H9 (cell line): Measurements from ENCODE around the gene NCKAP5. TPM values are rescaled to one million over a fixed set of nuclear protein-coding genes. Genes with fewer than 3 reads are reported as not detected.

Experiments
- DNase-seq: peaks from one replicate; pipeline ENCODE4 v3.0.0-alpha.2; 2017
- H2AFZ ChIP-seq: one replicate; pipeline ENCODE4 v1.6.1; 2013; ENCODE audit warnings: mild to moderate bottlenecking, low read length, control low read depth, moderate library complexity
- H2AK5ac ChIP-seq: 2 replicates; pipeline ENCODE4 v1.6.1; 2013; ENCODE audit warnings: low read length, control low read depth, mixed read lengths; ENCODE audit not compliant: insufficient read length
- H2BK120ac ChIP-seq: one replicate; pipeline ENCODE4 v1.6.1; 2013; ENCODE audit warnings: low read depth, mild to moderate bottlenecking, low read length, control low read depth, inconsistent platforms; ENCODE audit not compliant: poor library complexity, severe bottlenecking
- H2BK12ac ChIP-seq: 2 replicates; pipeline ENCODE4 v1.6.1; 2013; ENCODE audit warnings: low read length, control low read depth, mixed read lengths, low read depth; ENCODE audit not compliant: insufficient read length
- H2BK15ac ChIP-seq: 2 replicates; pipeline ENCODE4 v1.6.1; 2013; ENCODE audit warnings: low read depth, low read length, control low read depth
- H2BK20ac ChIP-seq: one replicate; pipeline ENCODE4 v1.6.1; 2013; ENCODE audit warnings: low read depth, mild to moderate bottlenecking, low read length, control low read depth, inconsistent platforms; ENCODE audit not compliant: poor library complexity, severe bottlenecking
- H2BK5ac ChIP-seq: 2 replicates; pipeline ENCODE4 v1.6.1; 2013; ENCODE audit warnings: low read length, control low read depth, mixed read lengths; ENCODE audit not compliant: insufficient read length
- H3K14ac ChIP-seq: 2 replicates; pipeline ENCODE4 v1.6.1; 2013; ENCODE audit warnings: low read length, control low read depth; ENCODE audit not compliant: insufficient read depth
- H3K18ac ChIP-seq: 2 replicates; pipeline ENCODE4 v1.6.1; 2013; ENCODE audit warnings: low read depth, mild to moderate bottlenecking, mixed read lengths, low read length, control low read depth; ENCODE audit not compliant: insufficient read length
- H3K23ac ChIP-seq: 2 replicates; pipeline ENCODE4 v1.6.1; 2013; ENCODE audit warnings: low read length, control low read depth, mixed read lengths, low read depth; ENCODE audit not compliant: insufficient read length
- H3K23me2 ChIP-seq: 2 replicates; pipeline ENCODE4 v1.6.1; 2013; ENCODE audit warnings: low read depth, mild to moderate bottlenecking, mixed read lengths, low read length, control low read depth; ENCODE audit not compliant: insufficient read length, poor library complexity, severe bottlenecking
- H3K27ac ChIP-seq: 2 replicates; pipeline ENCODE4 v1.5.1; 2013; ENCODE audit warnings: low read length, control low read depth, mixed read lengths, low read depth; ENCODE audit not compliant: insufficient read length
- H3K27me3 ChIP-seq: 2 replicates; pipeline ENCODE4 v1.6.1; 2013; ENCODE audit warnings: low read length, control low read depth, inconsistent platforms; ENCODE audit not compliant: insufficient read depth
- H3K4ac ChIP-seq: 2 replicates; pipeline ENCODE4 v1.6.1; 2013; ENCODE audit warnings: low read depth, mild to moderate bottlenecking, control low read depth, inconsistent platforms, low read length, moderate library complexity
- H3K4me1 ChIP-seq: 2 replicates; pipeline ENCODE4 v1.6.1; 2013; ENCODE audit warnings: low read length, control low read depth, inconsistent platforms; ENCODE audit not compliant: insufficient read depth
- H3K4me2 ChIP-seq: 2 replicates; pipeline ENCODE4 v1.6.1; 2013; ENCODE audit warnings: low read length, control low read depth, mixed read lengths; ENCODE audit not compliant: insufficient read length, insufficient read depth
- H3K56ac ChIP-seq: 2 replicates; pipeline ENCODE4 v1.6.1; 2013; ENCODE audit warnings: low read depth, mild to moderate bottlenecking, mixed read lengths, low read length, control low read depth; ENCODE audit not compliant: insufficient read length
- H3K79me1 ChIP-seq: 2 replicates; pipeline ENCODE4 v1.6.1; 2013; ENCODE audit warnings: low read depth, mild to moderate bottlenecking, moderate library complexity, low read length, control low read depth, inconsistent platforms; ENCODE audit not compliant: insufficient read depth, poor library complexity, severe bottlenecking
- H3K79me2 ChIP-seq: 2 replicates; pipeline ENCODE4 v1.6.1; 2013; ENCODE audit warnings: low read length, control low read depth, inconsistent platforms; ENCODE audit not compliant: insufficient read depth
- H3K9ac ChIP-seq: 2 replicates; pipeline ENCODE4 v1.6.1; 2013; ENCODE audit warnings: low read length, control low read depth, mixed read lengths; ENCODE audit not compliant: insufficient read length; ENCODE audit errors: extremely low read depth
- H3K9me3 ChIP-seq: one replicate; pipeline ENCODE4 v1.6.1; 2013; ENCODE audit warnings: low read depth, low read length, inconsistent platforms; ENCODE audit not compliant: control insufficient read depth
- H3T11ph ChIP-seq: one replicate; pipeline ENCODE4 v1.6.1; 2013; ENCODE audit warnings: mild to moderate bottlenecking, low read length, control low read depth, inconsistent platforms
- H4K20me1 ChIP-seq: one replicate; pipeline ENCODE4 v1.6.1; 2013; ENCODE audit not compliant: control insufficient read depth, insufficient read length, insufficient read depth
- H4K5ac ChIP-seq: 2 replicates; pipeline ENCODE4 v1.6.1; 2013; ENCODE audit warnings: low read depth, mild to moderate bottlenecking, mixed read lengths, low read length, control low read depth; ENCODE audit not compliant: insufficient read length
- H4K8ac ChIP-seq: replicated peaks from 2 replicates; pipeline ENCODE4 v1.6.1; 2013; ENCODE audit warnings: low read length, control low read depth, mixed read lengths, low read depth; ENCODE audit not compliant: insufficient read length
- H4K91ac ChIP-seq: 2 replicates; pipeline ENCODE4 v1.6.1; 2013; ENCODE audit warnings: low read depth, mild to moderate bottlenecking, moderate library complexity, mixed read lengths, low read length, control low read depth; ENCODE audit not compliant: insufficient read length
- H3K27ac Mint-ChIP-seq, 3 experiments: 2 replicates in 2 of 3; 3 replicates in 1 of 3; pipeline ENCODE4 v1.8.0; 2020 to 2021; ENCODE audit warnings: mixed read lengths in 3 of 3, mild to moderate bottlenecking in 1 of 3, moderate library complexity in 1 of 3
- H3K27me3 Mint-ChIP-seq: 2 replicates; pipeline ENCODE4 v1.8.0; 2021; ENCODE audit warnings: low read depth, mild to moderate bottlenecking, moderate library complexity, mixed read lengths
- H3K36me3 Mint-ChIP-seq, 3 experiments: 2 replicates in 2 of 3; 3 replicates in 1 of 3; pipeline ENCODE4 v1.8.0; 2020 to 2021; ENCODE audit warnings: low read depth in 3 of 3, mixed read lengths in 3 of 3; ENCODE audit not compliant: insufficient read depth in 1 of 3
- H3K4me1 Mint-ChIP-seq, 2 experiments: 2 replicates each; pipeline ENCODE4 v1.8.0; 2020; ENCODE audit warnings: mixed read lengths in 2 of 2
- H3K4me3 Mint-ChIP-seq, 2 experiments: 2 replicates in 1 of 2; 3 replicates in 1 of 2; pipeline ENCODE4 v1.8.0; 2020 to 2021; ENCODE audit warnings: mild to moderate bottlenecking in 2 of 2, mixed read lengths in 2 of 2, moderate library complexity in 1 of 2
- H3K9me3 Mint-ChIP-seq, 2 experiments: 2 replicates in 1 of 2; 3 replicates in 1 of 2; pipeline ENCODE4 v1.8.0; 2020; ENCODE audit warnings: mild to moderate bottlenecking in 2 of 2, mixed read lengths in 2 of 2, moderate library complexity in 1 of 2
- CTCF ChIP-seq: fragments of 200-600 bp; sonication (generic); conservative IDR thresholded peaks from 3 replicates; pipeline ENCODE4 v1.8.0; 2021; ENCODE audit warnings: antibody characterized with exemption, mild to moderate bottlenecking
- WGBS: extraction: QIAGEN DNeasy Blood & Tissue Kit; methylation state at CpG from one replicate; pipeline ENCODE4 v1.1.7; 2013; ENCODE audit warnings: missing lambda C conversion rate, low lambda C conversion rate, mixed read lengths; ENCODE audit not compliant: insufficient read length; ENCODE audit errors: extremely low coverage; 5-methylcytosine and 5-hydroxymethylcytosine counted together
- total RNA-seq: library from RNA; stranded (reverse); gene quantifications from 2 replicates; pipeline ENCODE4 v1.2.1, GENCODE V29; 2021

Gene NCKAP5
- total RNA-seq, 1 experiment from 2014 or later: 0.26 TPM

GRCh38 chr2:132757676-132758075 is 810.6 kb downstream of the NCKAP5 start:
- no peaks in the 10 kb centered on the region for H3K4me1 ChIP-seq
- no peak for DNase-seq
- no peak overlapping the region for H4K5ac ChIP-seq
- H3K14ac ChIP-seq: no peak overlapping the region
- no peaks in the 10 kb centered on the region for H3K79me2 ChIP-seq
- H3K9ac ChIP-seq: no peak overlapping the region
- Mint-ChIP-seq H3K9me3 (no peaks in the 10 kb centered on the region), H3K27me3 (no peaks in the 10 kb centered on the region), H3K36me3 (no peaks in the 10 kb centered on the region), H3K27ac (peak overlapping the region in 1 of 3 experiments; percentile 28; a peak in 2 of 7 replicates), H3K4me1 (peaks cover 8 to 9% of the 10 kb centered on the region in 2 experiments), H3K4me3 (no peak overlapping the region)
- H2BK15ac ChIP-seq: no peak overlapping the region
- WGBS: 100% methylated on average over 2 of the region's 3 CpGs
- H3K23me2 ChIP-seq: no peaks in the 10 kb centered on the region
- H2BK120ac ChIP-seq: no peak overlapping the region
- H2AFZ ChIP-seq: no peak overlapping the region
- no peaks in the 10 kb centered on the region for H4K20me1 ChIP-seq
- TF ChIP-seq CTCF: no peak
- no peak overlapping the region for H3T11ph ChIP-seq
- H4K8ac ChIP-seq: no peak overlapping the region
- no peak overlapping the region for H2BK20ac ChIP-seq
- H4K91ac ChIP-seq: no peak overlapping the region
- no peak overlapping the region for H3K4ac ChIP-seq
- H3K9me3 ChIP-seq: no peaks in the 10 kb centered on the region
- no peak overlapping the region for H3K23ac ChIP-seq
- H3K27me3 ChIP-seq: no peaks in the 10 kb centered on the region
- no peak overlapping the region for H2AK5ac ChIP-seq
- H3K18ac ChIP-seq: no peak overlapping the region
- H3K56ac ChIP-seq: no peak overlapping the region
- H3K4me2 ChIP-seq: no peak overlapping the region
- H2BK12ac ChIP-seq: no peak overlapping the region
- no peak overlapping the region for H3K27ac ChIP-seq
- H3K79me1 ChIP-seq: no peaks in the 10 kb centered on the region
- no peak overlapping the region for H2BK5ac ChIP-seq
